H1 (cell line): Measurements from ENCODE around the gene CSNK1D. TPM values are rescaled to one million over a fixed set of nuclear protein-coding genes. Genes with fewer than 3 reads are reported as not detected.

Experiments
- CHD7 ChIP-seq: fragments of 300-600 bp; sonication (generic); IDR thresholded peaks from 2 replicates; pipeline ENCODE4 v1.7.1; 2012; ENCODE audit warnings: low read length, moderate library complexity, mild to moderate bottlenecking, inconsistent platforms; ENCODE audit not compliant: insufficient replicate concordance
- KDM4A ChIP-seq: IDR thresholded peaks from one replicate; pipeline ENCODE4 v1.7.1; 2012; ENCODE audit warnings: low read depth, mild to moderate bottlenecking, moderate library complexity, low read length, inconsistent platforms; ENCODE audit not compliant: severe bottlenecking
- KDM5A ChIP-seq: fragments of 200-600 bp; IDR thresholded peaks from 2 replicates; pipeline ENCODE4 v1.7.1; 2012; ENCODE audit warnings: mild to moderate bottlenecking, low read length, inconsistent platforms, mixed read lengths
- NRF1 ChIP-seq: IDR thresholded peaks from 2 replicates; pipeline ENCODE4 v1.6.1; 2011; ENCODE audit warnings: mild to moderate bottlenecking, low read depth, low read length, improper control_type of control experiment
- POU5F1 ChIP-seq: IDR thresholded peaks from 2 replicates; pipeline ENCODE4 v1.6.1; 2011; ENCODE audit warnings: low read depth, mild to moderate bottlenecking, low read length, moderate library complexity
- SIRT6 ChIP-seq: IDR thresholded peaks from one replicate; pipeline ENCODE4 v1.7.1; 2012; ENCODE audit warnings: low read length, inconsistent platforms
- TAF1 ChIP-seq: IDR thresholded peaks from 2 replicates; pipeline ENCODE4 v1.6.1; 2011; ENCODE audit warnings: mild to moderate bottlenecking, low read depth, low read length
- TCF12 ChIP-seq: IDR thresholded peaks from 2 replicates; pipeline ENCODE4 v1.6.1; 2011; ENCODE audit warnings: low read depth, mild to moderate bottlenecking, low read length
- polyA plus RNA-seq, 7 experiments: library from polyadenylated mRNA; depleted of rRNA in 3 of 7; stranded (reverse) in 5 of 7; unstranded in 2 of 7; fragments of >200 nt in 5 of 7; fragments of 200-250 nt in 2 of 7; gene quantifications; 1 replicate in 5 of 7; 2 replicates in 1 of 7; 4 replicates in 1 of 7; pipeline versions ENCODE4 v1.2.1 to v1.2.3, GENCODE V29; 2011 to 2013; ENCODE audit warnings: missing spikeins in 2 of 7, mixed read lengths in 2 of 7
- total RNA-seq: library from RNA; stranded (reverse); fragmentation: NEBNext Ultra II Directional; extraction: Animal tissue kit (Norgen Biotek cat#: 25700); gene quantifications from 2 replicates; pipeline ENCODE4 v1.2.1, GENCODE V29; 2021

The CSNK1D gene
- total and polyA plus RNA-seq, 2 of the 8 experiments (the other 6 are each of a cell fraction or from before 2014, with no cell fraction given) = 73.5 to 103 TPM

- no peak for TF ChIP-seq CHD7
- no peak for TF ChIP-seq KDM5A
- TF ChIP-seq NRF1 = no peak
- no peak for TF ChIP-seq TCF12
- TF ChIP-seq KDM4A = no peak
- TF ChIP-seq TAF1 = no peak
- no peak for TF ChIP-seq SIRT6
- TF ChIP-seq POU5F1 = no peak
These were observed 29.8 kb upstream of the CSNK1D start (continued) for GRCh38 chr17:82302991-82303943.
